SK-N-SH (cell line): ENCODE measurements around the gene NTM. TPM values are rescaled to one million over a fixed set of nuclear protein-coding genes. Genes with fewer than 3 reads are reported as not detected.

ENCODE experiments used
- CTCF ChIA-PET: fragments of 300-600, 350-600 bp; formaldehyde crosslinking; extraction: SDS; loops from one replicate; lab custom pipeline; 2021; lab: Yijun Ruan, JAX
- POLR2A ChIA-PET: fragments of 350-600 bp; sonication (Branson Sonifier 250); formaldehyde crosslinking; extraction: SDS; loops from one replicate; lab custom pipeline; 2020; ENCODE audit warnings: antibody characterized with exemption, inconsistent platforms; lab: Yijun Ruan, JAX
- DNase-seq: peaks from one replicate; pipeline ENCODE4 v3.0.0; 2012
- H2AFZ ChIP-seq: fragments of 200-600 bp; sonication (generic); 2 replicates; pipeline ENCODE4 v1.8.1; 2016; ENCODE audit warnings: antibody characterized with exemption, mild to moderate bottlenecking, low read depth
- H3F3A ChIP-seq: fragments of 200-600 bp; sonication (generic); replicated peaks from 2 replicates; pipeline ENCODE3; 2016; ENCODE audit warnings: antibody characterized with exemption, mild to moderate bottlenecking; ENCODE audit not compliant: insufficient read depth
- H3K27ac ChIP-seq, 2 experiments: fragments of 200-500 bp in 1 of 2; fragments of 200-600 bp in 1 of 2; sonication (Bioruptor generic) in 1 of 2; sonication (generic), shearing (Covaris generic) in 1 of 2; 2 replicates each; pipeline versions ENCODE4 v1.5.1 to v1.6.1; 2014 to 2016; ENCODE audit warnings: low read depth in 2 of 2, inconsistent platforms in 1 of 2, low read length in 1 of 2, mild to moderate bottlenecking in 1 of 2, mixed read lengths in 1 of 2
- H3K27me3 ChIP-seq: fragments of 200-600 bp; sonication (generic), shearing (Covaris generic); 2 replicates; pipeline ENCODE4 v1.6.1; 2016; ENCODE audit warnings: mixed run types; ENCODE audit not compliant: insufficient read depth
- H3K36me3 ChIP-seq, 2 experiments: fragments of 200-500 bp in 1 of 2; fragments of 200-600 bp in 1 of 2; sonication (Bioruptor generic) in 1 of 2; sonication (generic) in 1 of 2; replicated peaks in 1 of 2; 2 replicates each; pipeline versions ENCODE3 to v1.5.1; 2014 to 2016; ENCODE audit warnings: low read length in 1 of 2, mild to moderate bottlenecking in 1 of 2; ENCODE audit not compliant: insufficient read depth in 2 of 2, control insufficient read depth in 1 of 2
- H3K4me1 ChIP-seq, 2 experiments: fragments of 200-500 bp in 1 of 2; fragments of 200-600 bp in 1 of 2; sonication (Bioruptor generic) in 1 of 2; sonication (generic), shearing (Covaris generic) in 1 of 2; 2 replicates each; pipeline versions ENCODE4 v1.5.1 to v1.6.1; 2014 to 2016; ENCODE audit warnings: low read depth in 1 of 2, low read length in 1 of 2, mixed run types in 1 of 2; ENCODE audit not compliant: insufficient read depth in 2 of 2, control insufficient read depth in 1 of 2
- H3K4me2 ChIP-seq: fragments of 200-600 bp; sonication (generic), shearing (Covaris generic); 2 replicates; pipeline ENCODE4 v1.6.1; 2017; ENCODE audit warnings: mixed run types
- H3K4me3 ChIP-seq, 2 experiments: fragments of 200-500 bp in 1 of 2; fragments of 200-600 bp in 1 of 2; sonication (Bioruptor generic) in 1 of 2; sonication (generic), shearing (Covaris generic) in 1 of 2; 2 replicates each; pipeline versions ENCODE4 v1.5.1 to v1.8.1; 2014 to 2016; ENCODE audit warnings: low read depth in 2 of 2, inconsistent platforms in 1 of 2, low read length in 1 of 2, mild to moderate bottlenecking in 1 of 2, mixed read lengths in 1 of 2, moderate library complexity in 1 of 2
- H3K79me2 ChIP-seq: fragments of 200-600 bp; sonication (generic); 2 replicates; pipeline ENCODE4 v1.8.1; 2017; ENCODE audit warnings: mild to moderate bottlenecking; ENCODE audit not compliant: insufficient read depth
- H3K9ac ChIP-seq: fragments of 200-600 bp; sonication (generic); 2 replicates; pipeline ENCODE4 v1.6.1; 2017; ENCODE audit warnings: mixed run types
- H3K9me2 ChIP-seq: fragments of 200-600 bp; sonication (generic); 2 replicates; pipeline ENCODE4 v1.6.1; 2017; ENCODE audit warnings: mixed run types
- H3K9me3 ChIP-seq: fragments of 200-600 bp; sonication (generic); 2 replicates; pipeline ENCODE4 v1.6.1; 2017; ENCODE audit warnings: mixed run types, mild to moderate bottlenecking, moderate library complexity
- H4K20me1 ChIP-seq: fragments of 200-600 bp; sonication (generic); 2 replicates; pipeline ENCODE4 v1.6.1; 2017; ENCODE audit warnings: mild to moderate bottlenecking, mixed run types; ENCODE audit not compliant: insufficient read depth
- CTCF ChIP-seq: fragments of 200-600 bp; sonication (generic); IDR thresholded peaks from 2 replicates; pipeline ENCODE4 v1.6.1; 2017; ENCODE audit warnings: antibody characterized with exemption, mild to moderate bottlenecking, moderate library complexity
- ELF1 ChIP-seq: IDR thresholded peaks from 2 replicates; pipeline ENCODE4 v1.4.0; 2012
- EP300 ChIP-seq, 2 experiments: IDR thresholded peaks; 2 replicates each; pipeline versions ENCODE4 v1.4.0 to v1.6.1; 2012; ENCODE audit warnings: borderline replicate concordance in 1 of 2, low read depth in 1 of 2, low read length in 1 of 2
- FOSL2 ChIP-seq: IDR thresholded peaks from 2 replicates; pipeline ENCODE4 v1.4.0; 2012; ENCODE audit warnings: low read depth, mild to moderate bottlenecking, moderate library complexity, borderline replicate concordance
- GABPA ChIP-seq: IDR thresholded peaks from 2 replicates; pipeline ENCODE4 v1.4.0; 2012; ENCODE audit warnings: low read depth, mild to moderate bottlenecking
- MAX ChIP-seq: IDR thresholded peaks from 2 replicates; pipeline ENCODE4 v1.4.0; 2012; ENCODE audit warnings: low read depth
- REST ChIP-seq: IDR thresholded peaks from 2 replicates; pipeline ENCODE4 v1.6.1; 2012; ENCODE audit warnings: mild to moderate bottlenecking, low read depth, low read length, moderate library complexity
- TCF12 ChIP-seq: IDR thresholded peaks from 2 replicates; pipeline ENCODE4 v1.4.0; 2012
- ZBTB33 ChIP-seq: IDR thresholded peaks from 2 replicates; pipeline ENCODE4 v1.4.0; 2012; ENCODE audit warnings: low read depth, borderline replicate concordance
- WGBS: methylation state at CpG from one replicate; pipeline ENCODE4 v1.1.6; 2017; ENCODE audit warnings: low lambda C conversion rate; 5-methylcytosine and 5-hydroxymethylcytosine counted together
- polyA plus RNA-seq, 3 experiments: library from polyadenylated mRNA; depleted of rRNA; stranded (reverse); fragments of >200 nt; gene quantifications; 2 replicates each; pipeline ENCODE4 v1.2.3, GENCODE V29; 2012

Gene NTM
- polyA plus RNA-seq, 1 of the 3 experiments (the other 2 are of a cell fraction), result 20.0 TPM

GRCh38 chr11:131638889-131639288, 268.5 kb downstream of the NTM start (continued):
- TF ChIP-seq REST (no peak), FOSL2 (no peak)

GRCh38 chr11:131640320-131640719, 269.9 kb downstream of the NTM start:
- no peaks in the 10 kb centered on the region for H3K9me3 ChIP-seq
- TF ChIP-seq ZBTB33 (no peak), CTCF (no peak), TCF12 (no peak), ELF1 (no peak), GABPA (no peak), MAX (no peak), EP300 (IDR thresholded peaks at IDR 0.05; ENCODE audit: borderline replicate concordance in 1 of 2, low read depth in 1 of 2, low read length in 1 of 2) (no peak), FOSL2 (no peak)
- H3K9me2 ChIP-seq, result no peaks in the 10 kb centered on the region
- CTCF ChIA-PET, result interaction anchor here (0.7 kb wide), 1 partner anchor 34 kb away, joined by 4 read pairs; no protein-coding TSS in a partner anchor
- H3K79me2 ChIP-seq, result no peaks in the 10 kb centered on the region
- no peak overlapping the region for H3K9ac ChIP-seq
- WGBS, result 32% methylated on average over 5 of the region's 5 CpGs
- no peaks in the 10 kb centered on the region for H3K36me3 ChIP-seq
- no peak overlapping the region for H3K4me3 ChIP-seq
- no peak overlapping the region for H2AFZ ChIP-seq
- no peaks in the 10 kb centered on the region for H3K27me3 ChIP-seq
- POLR2A ChIA-PET, result no interaction called here
- DNase-seq, result no peak
- no peak overlapping the region for H3K4me2 ChIP-seq
- H3F3A ChIP-seq, result no peaks in the 10 kb centered on the region
- no peaks in the 10 kb centered on the region for H4K20me1 ChIP-seq
- no peak overlapping the region for H3K27ac ChIP-seq
- peaks cover 0 to 5% of the 10 kb centered on the region in 2 experiments; a peak in 1 of 4 replicates for H3K4me1 ChIP-seq
